Astrocyte of the hippocampus (primary cell): Measurements from ENCODE around the gene FBXO24.

Experiments
- DNase-seq: peaks from one replicate; pipeline ENCODE4 v3.0.0; 2011; ENCODE audit warnings: low read depth, low spot score

The FBXO24 gene

GRCh38 chr7:100620804-100621203 is 34.7 kb downstream of the FBXO24 start:
- no peak for DNase-seq

- DNase-seq, result no peak
Observed at GRCh38 chr7:100621554-100621953, 35.4 kb downstream of the FBXO24 start.

GRCh38 chr7:100623951-100624824 is 38.1 kb downstream of the FBXO24 start:
- no peak for DNase-seq

- DNase-seq, result no peak
Observed at GRCh38 chr7:100626055-100626454, 39.9 kb downstream of the FBXO24 start.

GRCh38 chr7:100626530-100627237 is 40.6 kb downstream of the FBXO24 start:
- DNase-seq, result peak; percentile 82

- DNase-seq, result no peak
Observed at GRCh38 chr7:100627238-100627549, 41.1 kb downstream of the FBXO24 start.

- no peak for DNase-seq
Observed at GRCh38 chr7:100629117-100629716, 43.1 kb downstream of the FBXO24 start.

GRCh38 chr7:100630066-100630465 is 43.9 kb downstream of the FBXO24 start:
- DNase-seq, result no peak

- DNase-seq, result peak; percentile 58
Observed at GRCh38 chr7:100632951-100633717, 47.0 kb downstream of the FBXO24 start.

GRCh38 chr7:100639995-100640516 is 53.9 kb downstream of the FBXO24 start:
- DNase-seq, result no peak

GRCh38 chr7:100640517-100641440 is 54.7 kb downstream of the FBXO24 start:
- DNase-seq, result no peak

- no peak for DNase-seq
Observed at GRCh38 chr7:100641463-100641859, 55.3 kb downstream of the FBXO24 start, which contains the start of gene TFR2. Gene TFR2, minus strand, starts transcription at chr7:100641552. Its CDS starts 43 bp downstream, at chr7:100641509.

- DNase-seq, result no peak
Observed at GRCh38 chr7:100641860-100642533, 55.9 kb downstream of the FBXO24 start.

GRCh38 chr7:100642534-100642907 is 56.4 kb downstream of the FBXO24 start:
- DNase-seq, result no peak

- no peak for DNase-seq
Observed at GRCh38 chr7:100649826-100650565, 63.9 kb downstream of the FBXO24 start.
